Bronchial epithelial cell (primary cell): ENCODE measurements around the gene LY6G6F. TPM values are rescaled to one million over a fixed set of nuclear protein-coding genes. Genes with fewer than 3 reads are reported as not detected.

Experiments
- DNase-seq: peaks from one replicate; pipeline ENCODE4 v3.0.0-alpha.2; 2010; ENCODE audit warnings: low read depth
- FAIRE-seq: peaks from 2 replicates; lab custom pipeline; 2011; peaks lifted over from hg19 to GRCh38; lab: Jason Lieb, UNC
- H3K27me3 ChIP-seq: 2 replicates; pipeline ENCODE4 v1.5.1; 2011; ENCODE audit warnings: low read length; ENCODE audit not compliant: control insufficient read depth, insufficient read depth
- H3K36me3 ChIP-seq: 2 replicates; pipeline ENCODE4 v1.5.1; 2011; ENCODE audit warnings: low read length; ENCODE audit not compliant: control insufficient read depth, insufficient read depth
- H3K4me3 ChIP-seq: 2 replicates; pipeline ENCODE4 v1.5.1; 2011; ENCODE audit warnings: mild to moderate bottlenecking, low read depth, low read length, control low read depth
- total RNA-seq: library from RNA; depleted of rRNA; stranded (reverse); fragments of >200 nt; gene quantifications from 2 replicates; pipeline ENCODE4 v1.2.1, GENCODE V29; 2014
- TF ChIP-seq, protein P1 (sequence below): IDR thresholded peaks from 2 replicates; pipeline ENCODE4 v1.5.1; 2011; ENCODE audit warnings: mild to moderate bottlenecking, moderate library complexity, low read length, control low read depth, inconsistent platforms; ENCODE audit not compliant: insufficient read depth, severe bottlenecking

Gene LY6G6F
- total RNA-seq, 1 donor from 2014 or later, result not detected

DNA sequence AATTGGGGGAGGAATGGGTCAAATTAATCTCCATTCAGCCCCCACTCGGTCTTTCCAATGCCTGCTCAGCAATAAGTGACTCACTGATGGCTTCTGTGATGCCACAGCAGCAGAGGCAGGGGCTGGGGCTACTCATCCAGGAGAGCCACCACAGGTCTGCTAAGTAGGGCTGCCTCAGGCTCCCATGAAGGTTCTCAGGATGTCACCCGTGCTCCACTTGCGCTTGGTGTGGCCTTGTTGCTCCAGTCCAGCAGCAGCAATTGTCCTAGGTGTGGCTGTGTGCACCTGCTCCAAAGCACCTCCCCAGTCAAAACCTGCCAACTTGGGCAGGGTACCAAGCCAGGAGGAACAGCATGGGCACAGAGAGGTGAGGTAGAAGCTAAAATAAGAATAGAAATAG is 15.5 kb downstream of the LY6G6F start:
- Histone ChIP-seq H3K4me3 (no peak overlapping the region), H3K36me3 (peaks cover 3% of the 10 kb centered on the region), H3K27me3 (no peaks in the 10 kb centered on the region)
- no peak for DNase-seq
- FAIRE-seq, result no peak
- TF ChIP-seq, protein P1, sequence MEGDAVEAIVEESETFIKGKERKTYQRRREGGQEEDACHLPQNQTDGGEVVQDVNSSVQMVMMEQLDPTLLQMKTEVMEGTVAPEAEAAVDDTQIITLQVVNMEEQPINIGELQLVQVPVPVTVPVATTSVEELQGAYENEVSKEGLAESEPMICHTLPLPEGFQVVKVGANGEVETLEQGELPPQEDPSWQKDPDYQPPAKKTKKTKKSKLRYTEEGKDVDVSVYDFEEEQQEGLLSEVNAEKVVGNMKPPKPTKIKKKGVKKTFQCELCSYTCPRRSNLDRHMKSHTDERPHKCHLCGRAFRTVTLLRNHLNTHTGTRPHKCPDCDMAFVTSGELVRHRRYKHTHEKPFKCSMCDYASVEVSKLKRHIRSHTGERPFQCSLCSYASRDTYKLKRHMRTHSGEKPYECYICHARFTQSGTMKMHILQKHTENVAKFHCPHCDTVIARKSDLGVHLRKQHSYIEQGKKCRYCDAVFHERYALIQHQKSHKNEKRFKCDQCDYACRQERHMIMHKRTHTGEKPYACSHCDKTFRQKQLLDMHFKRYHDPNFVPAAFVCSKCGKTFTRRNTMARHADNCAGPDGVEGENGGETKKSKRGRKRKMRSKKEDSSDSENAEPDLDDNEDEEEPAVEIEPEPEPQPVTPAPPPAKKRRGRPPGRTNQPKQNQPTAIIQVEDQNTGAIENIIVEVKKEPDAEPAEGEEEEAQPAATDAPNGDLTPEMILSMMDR, result no peak

DNA sequence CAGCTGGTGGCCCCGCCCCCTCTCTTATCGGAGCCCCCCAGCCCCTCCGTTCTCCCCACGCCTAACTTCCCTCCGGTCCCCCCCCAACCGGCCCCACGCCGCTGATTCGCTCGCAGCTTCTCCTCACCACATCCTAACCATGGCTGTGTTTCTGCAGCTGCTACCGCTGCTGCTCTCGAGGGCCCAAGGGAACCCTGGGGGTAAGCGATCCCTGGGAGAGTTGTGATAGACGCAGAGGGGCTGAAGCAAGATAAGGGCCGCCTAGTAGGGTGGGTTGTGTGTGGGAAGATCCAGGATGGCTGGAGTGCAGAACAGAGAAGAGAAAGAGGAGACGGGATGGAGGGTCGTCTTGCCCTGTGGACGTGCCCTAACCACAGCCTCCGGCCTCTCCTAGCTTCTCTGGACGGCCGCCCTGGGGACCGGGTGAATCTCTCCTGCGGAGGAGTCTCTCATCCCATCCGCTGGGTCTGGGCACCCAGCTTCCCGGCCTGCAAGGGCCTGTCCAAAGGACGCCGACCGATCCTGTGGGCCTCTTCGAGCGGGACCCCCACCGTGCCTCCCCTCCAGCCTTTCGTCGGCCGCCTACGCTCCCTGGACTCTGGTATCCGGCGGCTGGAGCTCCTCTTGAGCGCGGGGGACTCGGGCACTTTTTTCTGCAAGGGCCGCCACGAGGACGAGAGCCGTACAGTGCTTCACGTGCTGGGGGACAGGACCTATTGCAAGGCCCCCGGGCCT is 16.7 kb downstream of the LY6G6F start, which contains the start of gene MPIG6B:
Gene MPIG6B (plus strand): TSS at position 129 of the 735 bp plus-strand sequence. CDS start 11 bp downstream, at position 140.
- peaks cover 5% of the 10 kb centered on the region for H3K36me3 ChIP-seq
- H3K4me3 ChIP-seq, result no peak within 1 kb of the TSS
- no peak for FAIRE-seq
- no peak for DNase-seq
- no peaks in the 10 kb centered on the region for H3K27me3 ChIP-seq
- TF ChIP-seq, protein P1, result no peak

DNA sequence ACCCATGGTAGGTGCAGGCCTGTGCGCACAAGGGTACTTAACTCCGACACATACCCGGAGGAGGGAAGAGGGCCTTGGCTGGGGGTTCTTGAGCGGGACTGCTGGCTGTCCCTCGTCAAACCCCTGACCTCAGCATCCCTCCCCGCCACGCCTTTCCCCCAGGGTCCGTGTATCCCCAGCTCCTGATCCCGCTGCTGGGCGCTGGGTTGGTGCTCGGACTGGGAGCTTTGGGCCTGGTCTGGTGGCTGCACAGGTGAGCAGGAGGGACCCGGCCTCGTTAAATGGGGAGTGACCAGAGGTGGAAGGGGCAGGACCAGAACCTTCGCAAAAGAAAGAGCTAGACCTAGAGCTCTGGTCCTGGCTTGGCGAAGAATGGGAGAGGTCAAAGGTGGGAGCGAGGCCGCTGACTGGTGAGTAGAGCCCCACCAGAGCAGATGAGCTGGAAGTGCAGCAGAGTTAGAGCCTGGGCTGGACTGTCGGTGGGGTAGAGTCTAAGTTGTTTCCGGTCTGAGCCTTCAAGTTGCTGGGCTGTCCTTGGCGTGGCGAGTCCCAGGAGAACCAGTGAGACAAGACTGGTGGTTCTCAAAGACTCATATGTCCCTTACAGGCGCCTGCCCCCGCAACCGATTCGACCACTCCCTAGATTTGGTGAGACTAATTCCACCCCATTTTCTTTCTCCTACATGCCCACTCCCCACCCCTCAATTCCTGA is 17.5 kb downstream of the LY6G6F start:
- Histone ChIP-seq H3K36me3 (peaks cover 5% of the 10 kb centered on the region), H3K4me3 (no peak overlapping the region), H3K27me3 (no peaks in the 10 kb centered on the region)
- no peak for DNase-seq
- TF ChIP-seq, protein P1, result no peak
- no peak for FAIRE-seq

DNA sequence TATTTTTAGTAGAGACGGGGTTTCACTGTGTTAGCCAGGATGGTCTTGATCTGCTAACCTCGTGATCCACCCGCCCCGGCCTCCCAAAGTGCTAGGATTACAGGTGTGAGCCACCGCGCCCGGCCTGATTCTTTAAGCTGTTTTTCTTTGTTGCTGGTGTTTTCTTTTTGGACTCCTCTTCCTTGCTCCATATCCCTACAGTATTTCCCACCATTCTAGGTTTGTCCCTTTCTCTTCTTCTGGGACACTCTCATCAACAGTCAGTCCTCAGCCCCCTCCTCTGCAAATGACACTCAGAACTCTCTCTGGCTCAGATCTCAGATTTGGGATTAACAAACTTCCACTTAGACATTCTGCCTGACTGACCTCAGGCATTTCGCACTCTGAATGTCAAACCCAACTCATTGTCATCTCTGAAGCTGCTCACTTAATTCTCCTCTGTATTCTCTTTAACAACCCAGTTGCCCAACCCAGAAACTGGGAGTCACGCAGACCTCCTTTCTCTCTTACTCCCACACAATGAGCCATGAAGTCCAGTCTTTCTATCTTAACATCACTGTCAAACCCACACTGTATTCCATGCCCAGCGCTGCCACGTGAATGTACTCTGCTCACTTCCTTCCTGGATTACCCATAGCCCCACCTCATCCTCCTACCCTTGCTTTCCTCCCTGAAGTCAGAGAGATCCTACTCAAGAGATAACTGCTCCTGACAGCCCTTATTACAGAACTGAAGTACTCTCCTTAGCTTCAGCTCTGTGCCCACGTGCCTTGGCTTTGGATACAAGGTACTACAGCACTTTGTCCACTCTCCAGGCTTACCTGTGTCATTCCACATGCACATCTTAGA is 19.1 kb downstream of the LY6G6F start:
- TF ChIP-seq, protein P1, result no peak
- H3K27me3 ChIP-seq, result no peaks in the 10 kb centered on the region
- H3K4me3 ChIP-seq, result no peak overlapping the region
- FAIRE-seq, result no peak
- H3K36me3 ChIP-seq, result peaks cover 5% of the 10 kb centered on the region
- no peak for DNase-seq

DNA sequence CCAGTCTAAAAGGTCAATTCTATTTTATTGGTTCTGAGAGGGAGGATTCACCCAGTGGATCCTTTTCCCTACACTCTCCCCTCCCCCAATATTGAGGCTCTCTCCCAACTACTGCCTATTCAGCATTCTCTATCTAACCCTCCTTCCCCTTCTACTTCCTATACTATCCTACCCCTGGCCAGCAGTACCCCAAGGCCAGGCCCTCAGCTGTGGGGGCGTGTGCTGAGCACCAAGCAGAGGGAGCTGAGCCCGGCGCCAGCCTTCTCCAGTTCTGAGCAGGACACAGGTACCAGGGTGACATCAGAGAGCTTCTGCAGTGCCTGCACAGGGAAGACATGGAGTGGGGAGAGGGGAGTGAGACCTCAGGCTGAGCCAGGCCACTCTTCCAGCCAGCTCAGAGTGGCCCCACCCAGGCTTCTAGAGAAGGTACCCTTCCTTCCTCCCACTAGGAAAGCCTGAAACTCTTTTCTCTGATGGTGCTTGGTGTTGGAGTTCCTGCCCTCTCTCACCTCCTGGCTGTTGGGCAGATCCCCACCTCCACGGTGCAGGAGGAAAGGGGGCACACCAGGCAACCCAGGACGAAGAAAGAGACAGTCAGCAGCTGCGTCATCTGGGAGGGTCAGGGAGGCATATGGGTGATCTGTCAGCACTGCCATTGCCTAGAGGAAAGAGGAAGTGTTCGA is 20.5 kb downstream of the LY6G6F start:
- no peak overlapping the region for H3K4me3 ChIP-seq
- FAIRE-seq (no peak), DNase-seq (no peak)
- peaks cover 11% of the 10 kb centered on the region for H3K36me3 ChIP-seq
- TF ChIP-seq, protein P1, result no peak
- H3K27me3 ChIP-seq, result no peaks in the 10 kb centered on the region
